ENCODE measurements around the gene TNFSF8.

DNA sequence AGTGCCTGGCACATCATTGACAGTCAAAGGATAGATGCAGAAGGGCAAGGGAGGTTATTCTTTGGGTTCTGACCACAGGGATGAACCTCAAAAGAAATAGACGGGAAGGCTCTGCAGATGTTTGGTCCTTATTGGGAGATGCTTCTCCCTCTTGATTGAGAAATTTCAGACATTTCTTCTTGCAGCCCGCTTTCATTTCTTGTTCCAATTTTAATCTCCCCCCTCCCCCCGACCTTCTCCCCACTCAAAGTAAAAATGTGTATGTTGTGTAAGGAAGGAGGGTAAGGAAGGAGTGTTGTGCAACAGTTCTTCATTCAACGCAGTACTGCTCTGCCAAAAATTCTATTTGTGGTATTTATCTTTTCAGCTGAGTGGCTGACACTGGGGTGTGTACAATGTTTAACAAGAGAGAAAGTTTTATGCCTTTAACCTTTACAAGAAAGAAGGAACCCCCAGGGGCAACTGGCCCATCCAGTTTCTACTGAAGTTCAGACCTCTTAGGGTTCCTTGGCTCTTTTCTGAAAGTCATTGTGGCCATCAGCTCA lies 78.3 kb downstream of the TNFSF8 start:
- TF ChIP-seq GATA3 (IDR thresholded peaks at IDR 0.05; ENCODE audit: low read depth, low read length): no peak
- TF ChIP-seq GATA2 (IDR thresholded peaks at IDR 0.05; ENCODE audit: low read depth, low read length): no peak

Measured in SH-SY5Y (cell line).